GM20000 (cell line): ENCODE measurements around the gene SLC7A9.

Experiments
- DNase-seq: peaks from one replicate; pipeline ENCODE4 v3.0.0; 2012; ENCODE audit warnings: low spot score
- TF ChIP-seq, protein P1 (sequence below): IDR thresholded peaks from 2 replicates; pipeline ENCODE4 v1.5.1; 2012; ENCODE audit warnings: mild to moderate bottlenecking, control low read depth; ENCODE audit errors: extremely low read depth, missing control alignments

Gene SLC7A9

GRCh38 chr19:32910094-32910493, 40.5 kb upstream of the SLC7A9 start:
- TF ChIP-seq, protein P1, sequence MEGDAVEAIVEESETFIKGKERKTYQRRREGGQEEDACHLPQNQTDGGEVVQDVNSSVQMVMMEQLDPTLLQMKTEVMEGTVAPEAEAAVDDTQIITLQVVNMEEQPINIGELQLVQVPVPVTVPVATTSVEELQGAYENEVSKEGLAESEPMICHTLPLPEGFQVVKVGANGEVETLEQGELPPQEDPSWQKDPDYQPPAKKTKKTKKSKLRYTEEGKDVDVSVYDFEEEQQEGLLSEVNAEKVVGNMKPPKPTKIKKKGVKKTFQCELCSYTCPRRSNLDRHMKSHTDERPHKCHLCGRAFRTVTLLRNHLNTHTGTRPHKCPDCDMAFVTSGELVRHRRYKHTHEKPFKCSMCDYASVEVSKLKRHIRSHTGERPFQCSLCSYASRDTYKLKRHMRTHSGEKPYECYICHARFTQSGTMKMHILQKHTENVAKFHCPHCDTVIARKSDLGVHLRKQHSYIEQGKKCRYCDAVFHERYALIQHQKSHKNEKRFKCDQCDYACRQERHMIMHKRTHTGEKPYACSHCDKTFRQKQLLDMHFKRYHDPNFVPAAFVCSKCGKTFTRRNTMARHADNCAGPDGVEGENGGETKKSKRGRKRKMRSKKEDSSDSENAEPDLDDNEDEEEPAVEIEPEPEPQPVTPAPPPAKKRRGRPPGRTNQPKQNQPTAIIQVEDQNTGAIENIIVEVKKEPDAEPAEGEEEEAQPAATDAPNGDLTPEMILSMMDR, result no peak

DNA sequence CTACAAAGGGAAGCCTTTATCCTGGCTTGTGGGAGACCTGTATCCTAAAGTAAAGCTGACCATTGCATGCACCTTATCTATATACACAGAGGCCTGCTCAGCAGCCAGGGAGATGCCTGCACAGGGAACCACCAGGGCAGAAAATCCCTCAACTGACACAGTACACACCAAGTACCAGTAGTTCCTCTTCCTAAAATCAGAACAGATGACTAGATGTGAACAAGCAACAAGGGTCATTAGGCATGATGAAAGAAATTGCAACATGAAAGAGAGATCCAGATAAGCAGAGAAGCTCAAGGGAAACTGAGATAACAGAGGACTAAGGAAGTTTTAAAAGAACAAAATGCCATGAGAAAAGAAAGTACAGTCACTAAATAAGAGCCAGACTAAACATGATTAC, 39.7 kb upstream of the SLC7A9 start:
- TF ChIP-seq, protein P1, result no peak
- no peak for DNase-seq

More at GRCh38 chr19:32910094-32910493, 40.5 kb upstream of the SLC7A9 start:
- no peak for DNase-seq

DNA sequence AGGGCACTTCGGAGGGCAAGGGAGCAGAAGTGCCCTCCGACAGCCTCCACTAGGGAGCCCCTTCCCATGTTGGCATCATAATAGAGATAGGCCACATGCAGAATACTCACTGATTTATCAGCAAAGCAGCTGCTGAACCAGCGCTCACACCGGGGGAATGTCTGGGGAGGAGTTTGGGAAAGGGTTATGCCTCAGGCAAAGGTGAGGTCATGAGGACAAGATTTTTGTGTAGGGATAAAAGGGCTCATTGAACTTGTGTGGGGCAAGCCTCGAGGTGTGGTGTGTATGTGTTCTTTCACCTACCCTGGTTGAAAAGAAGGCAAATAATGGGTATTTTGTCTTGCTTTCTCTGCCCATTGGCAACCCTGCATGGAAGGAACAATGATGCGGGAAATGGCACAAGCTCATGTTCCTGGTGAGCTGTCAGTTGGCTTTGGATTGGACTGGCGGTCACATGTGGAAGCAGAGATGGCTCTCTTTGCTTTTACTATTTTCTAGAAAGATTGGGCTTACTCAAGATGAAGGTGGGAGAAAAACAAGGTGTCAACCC, 39.1 kb upstream of the SLC7A9 start:
- TF ChIP-seq, protein P1, result no peak
- no peak for DNase-seq

DNA sequence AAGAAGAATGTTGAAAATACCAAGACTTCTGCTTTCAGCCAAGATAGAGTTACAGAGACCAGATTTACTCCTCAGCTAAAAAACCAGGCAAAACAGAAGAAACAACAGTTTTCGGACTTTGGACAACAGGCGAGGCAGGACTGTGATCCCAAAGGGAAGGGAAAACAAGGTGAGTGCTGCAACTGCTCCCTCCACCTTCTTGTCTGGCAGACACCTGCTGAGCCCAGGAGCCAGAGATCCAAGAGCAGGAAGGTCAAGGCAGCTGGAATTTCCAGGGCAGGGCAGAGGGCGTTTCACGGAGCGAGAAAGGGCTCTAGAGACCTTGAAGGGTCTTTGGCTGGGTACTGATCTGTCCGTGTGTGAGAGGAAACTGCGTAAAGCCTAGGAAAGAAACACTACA, 32.9 kb upstream of the SLC7A9 start:
- TF ChIP-seq, protein P1, result no peak
- no peak for DNase-seq

GRCh38 chr19:32901504-32902161, 32.1 kb upstream of the SLC7A9 start:
- TF ChIP-seq, protein P1, result no peak
- DNase-seq, result no peak

GRCh38 chr19:32896516-32897214, 27.1 kb upstream of the SLC7A9 start:
- no peak for DNase-seq

GRCh38 chr19:32895384-32895783, 25.8 kb upstream of the SLC7A9 start:
- TF ChIP-seq, protein P1, result no peak
- no peak for DNase-seq

More at GRCh38 chr19:32896516-32897214, 27.1 kb upstream of the SLC7A9 start:
- TF ChIP-seq, protein P1, result no peak
